WTC11 (cell line): ENCODE data around the gene UBAP1. TPM values are rescaled to one million over a fixed set of nuclear protein-coding genes. Genes with fewer than 3 reads are reported as not detected.

Experiments
- ATAC-seq: fragments of 200-7000 bp; cut with Tn5 transposase; 2 replicates; pipeline ENCODE4 v1.10.0; 2021; ENCODE audit warnings: mild to moderate bottlenecking, moderate library complexity
- CTCF ChIA-PET: fragments of 300-600 bp; sonication (Branson Sonifier 250); formaldehyde crosslinking; loops from one replicate; lab custom pipeline; 2021; ENCODE audit warnings: antibody characterized with exemption; lab: Charles Lee
- POLR2A ChIA-PET: fragments of 350-600 bp; sonication (Branson Sonifier 250); formaldehyde crosslinking; loops from one replicate; lab custom pipeline; 2021; ENCODE audit warnings: antibody characterized with exemption; lab: Charles Lee
- DNase-seq: peaks from one replicate; pipeline ENCODE4 v3.0.0; 2021; ENCODE audit warnings: low spot score
- H3K27ac Mint-ChIP-seq: 2 replicates; pipeline ENCODE4 v1.8.0; 2021; ENCODE audit warnings: mixed read lengths
- H3K27me3 Mint-ChIP-seq: 2 replicates; pipeline ENCODE4 v1.8.0; 2021; ENCODE audit warnings: low read depth, mild to moderate bottlenecking, moderate library complexity, mixed read lengths
- H3K36me3 Mint-ChIP-seq: 2 replicates; pipeline ENCODE4 v1.8.0; 2021; ENCODE audit warnings: mixed read lengths
- H3K4me1 Mint-ChIP-seq: 2 replicates; pipeline ENCODE4 v1.8.0; 2022; ENCODE audit warnings: mixed read lengths
- H3K4me3 Mint-ChIP-seq: 2 replicates; pipeline ENCODE4 v1.8.0; 2021; ENCODE audit warnings: mild to moderate bottlenecking, moderate library complexity, mixed read lengths
- H3K9me3 Mint-ChIP-seq: 2 replicates; pipeline ENCODE4 v1.8.0; 2021; ENCODE audit warnings: mixed read lengths
- ATF1 ChIP-seq: sonication (generic); formaldehyde crosslinking; IDR thresholded peaks from 2 replicates; pipeline ENCODE4 v1.8.1; 2023; ENCODE audit warnings: mild to moderate bottlenecking, moderate library complexity, missing genetic modification reagents
- ATF2 ChIP-seq: sonication (generic); formaldehyde crosslinking; IDR thresholded peaks from 2 replicates; pipeline ENCODE4 v1.8.1; 2022; ENCODE audit warnings: low read depth, missing genetic modification reagents, borderline replicate concordance
- CREB1 ChIP-seq: sonication (generic); formaldehyde crosslinking; IDR thresholded peaks from 2 replicates; pipeline ENCODE4 v1.8.0; 2023; ENCODE audit warnings: mild to moderate bottlenecking, missing genetic modification reagents
- CREM ChIP-seq: sonication (generic); formaldehyde crosslinking; IDR thresholded peaks from 2 replicates; pipeline ENCODE4 v1.8.1; 2022; ENCODE audit warnings: mild to moderate bottlenecking, missing genetic modification reagents, moderate library complexity
- ETV6 ChIP-seq: sonication (generic); formaldehyde crosslinking; IDR thresholded peaks from 2 replicates; pipeline ENCODE4 v1.8.1; 2022; ENCODE audit warnings: mild to moderate bottlenecking, missing genetic modification reagents
- FOXK1 ChIP-seq: sonication (generic); formaldehyde crosslinking; IDR thresholded peaks from 2 replicates; pipeline ENCODE4 v1.8.0; 2022; ENCODE audit warnings: mild to moderate bottlenecking, moderate library complexity, missing genetic modification reagents
- GRHL2 ChIP-seq: fragments of 250-450 bp; sonication (Bioruptor Pico); IDR thresholded peaks from 2 replicates; pipeline ENCODE4 v1.8.0; 2022; ENCODE audit warnings: mild to moderate bottlenecking, moderate library complexity; ENCODE audit not compliant: insufficient replicate concordance, severe bottlenecking
- GTF2I ChIP-seq: fragments of 250-450 bp; sonication (Bioruptor Pico); conservative IDR thresholded peaks from 2 replicates; pipeline ENCODE4 v1.4.0; 2021; ENCODE audit warnings: mild to moderate bottlenecking
- IRF1 ChIP-seq: sonication (generic); formaldehyde crosslinking; IDR thresholded peaks from 2 replicates; pipeline ENCODE4 v1.8.0; 2023; ENCODE audit warnings: missing genetic modification reagents
- MYBL2 ChIP-seq: sonication (generic); formaldehyde crosslinking; IDR thresholded peaks from 2 replicates; pipeline ENCODE4 v1.8.1; 2023; ENCODE audit warnings: mild to moderate bottlenecking, moderate library complexity, missing genetic modification reagents
- NFATC4 ChIP-seq: fragments of 250-450 bp; sonication (Bioruptor Pico); IDR thresholded peaks from 2 replicates; pipeline ENCODE4 v1.9.0; 2021; ENCODE audit warnings: mild to moderate bottlenecking
- NFYB ChIP-seq: sonication (generic); formaldehyde crosslinking; conservative IDR thresholded peaks from 2 replicates; pipeline ENCODE4 v1.8.0; 2022; ENCODE audit warnings: low read depth, missing genetic modification reagents
- PRRX2 ChIP-seq: fragments of 250-450 bp; sonication (Bioruptor Pico); IDR thresholded peaks from 2 replicates; pipeline ENCODE4 v1.8.0; 2021; ENCODE audit warnings: mild to moderate bottlenecking
- RORB ChIP-seq: fragments of 250-450 bp; sonication (Bioruptor Pico); IDR thresholded peaks from 2 replicates; pipeline ENCODE4 v1.9.0; 2021; ENCODE audit warnings: mild to moderate bottlenecking
- SMAD4 ChIP-seq: sonication (generic); formaldehyde crosslinking; IDR thresholded peaks from 2 replicates; pipeline ENCODE4 v1.8.0; 2022; ENCODE audit warnings: mild to moderate bottlenecking, missing genetic modification reagents
- TEAD1 ChIP-seq: sonication (generic); formaldehyde crosslinking; IDR thresholded peaks from 2 replicates; pipeline ENCODE4 v1.8.0; 2022; ENCODE audit warnings: mild to moderate bottlenecking, missing genetic modification reagents
- ZNF121 ChIP-seq: sonication (generic); formaldehyde crosslinking; IDR thresholded peaks from 2 replicates; pipeline ENCODE4 v1.8.0; 2023; ENCODE audit warnings: missing genetic modification reagents
- ZNF138 ChIP-seq: sonication (generic); formaldehyde crosslinking; conservative IDR thresholded peaks from 2 replicates; pipeline ENCODE4 v1.8.1; 2022; ENCODE audit warnings: mild to moderate bottlenecking, moderate library complexity, missing genetic modification reagents
- ZNF416 ChIP-seq: fragments of 250-450 bp; sonication (Bioruptor Pico); IDR thresholded peaks from 2 replicates; pipeline ENCODE4 v1.9.0; 2021; ENCODE audit warnings: mild to moderate bottlenecking, inconsistent platforms
- total RNA-seq: library from RNA; stranded (reverse); gene quantifications from 3 replicates; pipeline ENCODE4 v1.2.3, GENCODE V29; 2021
- TF ChIP-seq, protein P1 (sequence below): fragments of 250-450 bp; sonication (Bioruptor Pico); IDR thresholded peaks from 2 replicates; pipeline ENCODE4 v1.9.0; 2021; ENCODE audit warnings: mild to moderate bottlenecking
- TF ChIP-seq, protein P2 (sequence below): sonication (generic); formaldehyde crosslinking; IDR thresholded peaks from 2 replicates; pipeline ENCODE4 v1.8.0; 2023; ENCODE audit warnings: mild to moderate bottlenecking, missing genetic modification reagents
- TF ChIP-seq, protein P3 (sequence below): fragments of 250-450 bp; sonication (Bioruptor Pico); IDR thresholded peaks from 2 replicates; pipeline ENCODE4 v1.8.0; 2021; ENCODE audit warnings: mild to moderate bottlenecking
- TF ChIP-seq, protein P4 (sequence below): fragments of 250-450 bp; sonication (Bioruptor Pico); IDR thresholded peaks from 2 replicates; pipeline ENCODE4 v1.9.0; 2021; ENCODE audit warnings: mild to moderate bottlenecking
- TF ChIP-seq, protein P5 (sequence below): fragments of 200-600 bp; IDR thresholded peaks from 2 replicates; pipeline ENCODE4 v1.8.0; 2022; ENCODE audit warnings: antibody characterized with exemption

UBAP1 gene
- total RNA-seq, 1 experiment from 2014 or later = 23.9 TPM

DNA sequence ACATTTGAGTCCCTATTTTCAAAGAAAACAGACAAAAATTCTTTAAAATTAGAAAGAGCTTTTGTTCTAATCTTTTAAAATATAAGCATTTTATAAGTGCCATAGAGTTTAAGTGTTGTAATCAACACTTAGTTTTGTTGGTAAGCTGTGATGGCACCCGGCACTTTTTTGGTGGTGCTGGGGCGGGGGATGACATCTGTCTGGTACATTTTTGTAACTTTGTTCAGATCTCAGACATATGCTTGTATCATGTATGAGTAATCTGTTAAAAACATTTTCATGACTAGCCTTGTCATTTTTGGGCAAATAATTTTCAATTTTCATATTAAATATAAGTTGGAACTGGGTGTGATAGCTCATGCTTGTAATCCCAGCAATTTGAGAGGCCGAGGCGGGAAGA lies 51.7 kb downstream of the UBAP1 start:
- peaks cover 10% of the 10 kb centered on the region for H3K4me1 Mint-ChIP-seq
- DNase-seq = no peak
- TF ChIP-seq MYBL2 = no peak
- TF ChIP-seq ZNF416 (CRISPR knock-in tag) = no peak
- TF ChIP-seq, protein P1, sequence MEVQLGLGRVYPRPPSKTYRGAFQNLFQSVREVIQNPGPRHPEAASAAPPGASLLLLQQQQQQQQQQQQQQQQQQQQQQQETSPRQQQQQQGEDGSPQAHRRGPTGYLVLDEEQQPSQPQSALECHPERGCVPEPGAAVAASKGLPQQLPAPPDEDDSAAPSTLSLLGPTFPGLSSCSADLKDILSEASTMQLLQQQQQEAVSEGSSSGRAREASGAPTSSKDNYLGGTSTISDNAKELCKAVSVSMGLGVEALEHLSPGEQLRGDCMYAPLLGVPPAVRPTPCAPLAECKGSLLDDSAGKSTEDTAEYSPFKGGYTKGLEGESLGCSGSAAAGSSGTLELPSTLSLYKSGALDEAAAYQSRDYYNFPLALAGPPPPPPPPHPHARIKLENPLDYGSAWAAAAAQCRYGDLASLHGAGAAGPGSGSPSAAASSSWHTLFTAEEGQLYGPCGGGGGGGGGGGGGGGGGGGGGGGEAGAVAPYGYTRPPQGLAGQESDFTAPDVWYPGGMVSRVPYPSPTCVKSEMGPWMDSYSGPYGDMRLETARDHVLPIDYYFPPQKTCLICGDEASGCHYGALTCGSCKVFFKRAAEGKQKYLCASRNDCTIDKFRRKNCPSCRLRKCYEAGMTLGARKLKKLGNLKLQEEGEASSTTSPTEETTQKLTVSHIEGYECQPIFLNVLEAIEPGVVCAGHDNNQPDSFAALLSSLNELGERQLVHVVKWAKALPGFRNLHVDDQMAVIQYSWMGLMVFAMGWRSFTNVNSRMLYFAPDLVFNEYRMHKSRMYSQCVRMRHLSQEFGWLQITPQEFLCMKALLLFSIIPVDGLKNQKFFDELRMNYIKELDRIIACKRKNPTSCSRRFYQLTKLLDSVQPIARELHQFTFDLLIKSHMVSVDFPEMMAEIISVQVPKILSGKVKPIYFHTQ (CRISPR knock-in tag) = no peak
- TF ChIP-seq PRRX2 = no peak
- no peak for TF ChIP-seq ZNF121 (CRISPR knock-in tag)
- TF ChIP-seq, protein P2, sequence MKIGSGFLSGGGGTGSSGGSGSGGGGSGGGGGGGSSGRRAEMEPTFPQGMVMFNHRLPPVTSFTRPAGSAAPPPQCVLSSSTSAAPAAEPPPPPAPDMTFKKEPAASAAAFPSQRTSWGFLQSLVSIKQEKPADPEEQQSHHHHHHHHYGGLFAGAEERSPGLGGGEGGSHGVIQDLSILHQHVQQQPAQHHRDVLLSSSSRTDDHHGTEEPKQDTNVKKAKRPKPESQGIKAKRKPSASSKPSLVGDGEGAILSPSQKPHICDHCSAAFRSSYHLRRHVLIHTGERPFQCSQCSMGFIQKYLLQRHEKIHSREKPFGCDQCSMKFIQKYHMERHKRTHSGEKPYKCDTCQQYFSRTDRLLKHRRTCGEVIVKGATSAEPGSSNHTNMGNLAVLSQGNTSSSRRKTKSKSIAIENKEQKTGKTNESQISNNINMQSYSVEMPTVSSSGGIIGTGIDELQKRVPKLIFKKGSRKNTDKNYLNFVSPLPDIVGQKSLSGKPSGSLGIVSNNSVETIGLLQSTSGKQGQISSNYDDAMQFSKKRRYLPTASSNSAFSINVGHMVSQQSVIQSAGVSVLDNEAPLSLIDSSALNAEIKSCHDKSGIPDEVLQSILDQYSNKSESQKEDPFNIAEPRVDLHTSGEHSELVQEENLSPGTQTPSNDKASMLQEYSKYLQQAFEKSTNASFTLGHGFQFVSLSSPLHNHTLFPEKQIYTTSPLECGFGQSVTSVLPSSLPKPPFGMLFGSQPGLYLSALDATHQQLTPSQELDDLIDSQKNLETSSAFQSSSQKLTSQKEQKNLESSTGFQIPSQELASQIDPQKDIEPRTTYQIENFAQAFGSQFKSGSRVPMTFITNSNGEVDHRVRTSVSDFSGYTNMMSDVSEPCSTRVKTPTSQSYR (CRISPR knock-in tag) = no peak
- TF ChIP-seq ATF2 = no peak
- TF ChIP-seq NFATC4 (CRISPR knock-in tag) = no peak
- TF ChIP-seq, all 79 proteins: peak for 0
- CTCF ChIA-PET = interaction anchor here (0.7 kb wide), 1 partner anchor 23 kb away, joined by 3 read pairs; no protein-coding TSS in a partner anchor
- no peaks in the 10 kb centered on the region for H3K9me3 Mint-ChIP-seq
- no peak for ATAC-seq
- no peak overlapping the region for H3K27ac Mint-ChIP-seq
- H3K27me3 Mint-ChIP-seq = no peaks in the 10 kb centered on the region
- H3K36me3 Mint-ChIP-seq = no peaks in the 10 kb centered on the region
- POLR2A ChIA-PET = interaction anchor here (0.6 kb wide), 1 partner anchor 1004 kb away, joined by 3 read pairs; no protein-coding TSS in a partner anchor
- H3K4me3 Mint-ChIP-seq = no peak overlapping the region

DNA sequence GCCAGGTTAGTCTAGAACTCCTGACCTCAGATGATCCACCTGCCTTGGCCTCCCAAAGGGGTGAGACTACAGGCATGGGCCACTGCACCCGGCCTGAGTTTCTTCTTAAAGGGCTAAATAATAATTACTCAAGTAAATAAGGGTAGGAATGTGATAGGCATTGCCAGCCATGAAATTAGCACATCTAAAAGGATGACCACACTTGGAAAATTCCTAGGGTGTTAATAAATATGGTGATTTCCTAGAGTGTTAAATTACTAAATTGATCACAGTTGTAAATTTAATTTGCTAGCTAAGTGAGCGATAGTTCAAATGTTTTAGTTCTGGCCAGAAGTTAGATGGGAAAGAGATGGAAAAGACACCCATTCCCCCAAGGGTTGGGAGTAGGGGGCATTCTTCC lies 53.4 kb downstream of the UBAP1 start:
- TF ChIP-seq NFYB (CRISPR knock-in tag) (no peak), ZNF138 (CRISPR knock-in tag) (no peak), CREM (no peak), RORB (CRISPR knock-in tag) (no peak), ATF1 (CRISPR knock-in tag) (no peak), MYBL2 (no peak), NFATC4 (CRISPR knock-in tag) (no peak), IRF1 (CRISPR knock-in tag) (no peak), GTF2I (no peak), GRHL2 (CRISPR knock-in tag) (no peak), FOXK1 (CRISPR knock-in tag) (no peak), ETV6 (no peak), SMAD4 (CRISPR knock-in tag) (no peak), TEAD1 (CRISPR knock-in tag) (no peak), CREB1 (CRISPR knock-in tag) (no peak)
- TF ChIP-seq, protein P3, sequence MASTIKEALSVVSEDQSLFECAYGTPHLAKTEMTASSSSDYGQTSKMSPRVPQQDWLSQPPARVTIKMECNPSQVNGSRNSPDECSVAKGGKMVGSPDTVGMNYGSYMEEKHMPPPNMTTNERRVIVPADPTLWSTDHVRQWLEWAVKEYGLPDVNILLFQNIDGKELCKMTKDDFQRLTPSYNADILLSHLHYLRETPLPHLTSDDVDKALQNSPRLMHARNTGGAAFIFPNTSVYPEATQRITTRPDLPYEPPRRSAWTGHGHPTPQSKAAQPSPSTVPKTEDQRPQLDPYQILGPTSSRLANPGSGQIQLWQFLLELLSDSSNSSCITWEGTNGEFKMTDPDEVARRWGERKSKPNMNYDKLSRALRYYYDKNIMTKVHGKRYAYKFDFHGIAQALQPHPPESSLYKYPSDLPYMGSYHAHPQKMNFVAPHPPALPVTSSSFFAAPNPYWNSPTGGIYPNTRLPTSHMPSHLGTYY (CRISPR knock-in tag) = no peak
- TF ChIP-seq, protein P4, sequence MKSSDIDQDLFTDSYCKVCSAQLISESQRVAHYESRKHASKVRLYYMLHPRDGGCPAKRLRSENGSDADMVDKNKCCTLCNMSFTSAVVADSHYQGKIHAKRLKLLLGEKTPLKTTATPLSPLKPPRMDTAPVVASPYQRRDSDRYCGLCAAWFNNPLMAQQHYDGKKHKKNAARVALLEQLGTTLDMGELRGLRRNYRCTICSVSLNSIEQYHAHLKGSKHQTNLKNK (CRISPR knock-in tag) = no peak
- TF ChIP-seq, protein P5, sequence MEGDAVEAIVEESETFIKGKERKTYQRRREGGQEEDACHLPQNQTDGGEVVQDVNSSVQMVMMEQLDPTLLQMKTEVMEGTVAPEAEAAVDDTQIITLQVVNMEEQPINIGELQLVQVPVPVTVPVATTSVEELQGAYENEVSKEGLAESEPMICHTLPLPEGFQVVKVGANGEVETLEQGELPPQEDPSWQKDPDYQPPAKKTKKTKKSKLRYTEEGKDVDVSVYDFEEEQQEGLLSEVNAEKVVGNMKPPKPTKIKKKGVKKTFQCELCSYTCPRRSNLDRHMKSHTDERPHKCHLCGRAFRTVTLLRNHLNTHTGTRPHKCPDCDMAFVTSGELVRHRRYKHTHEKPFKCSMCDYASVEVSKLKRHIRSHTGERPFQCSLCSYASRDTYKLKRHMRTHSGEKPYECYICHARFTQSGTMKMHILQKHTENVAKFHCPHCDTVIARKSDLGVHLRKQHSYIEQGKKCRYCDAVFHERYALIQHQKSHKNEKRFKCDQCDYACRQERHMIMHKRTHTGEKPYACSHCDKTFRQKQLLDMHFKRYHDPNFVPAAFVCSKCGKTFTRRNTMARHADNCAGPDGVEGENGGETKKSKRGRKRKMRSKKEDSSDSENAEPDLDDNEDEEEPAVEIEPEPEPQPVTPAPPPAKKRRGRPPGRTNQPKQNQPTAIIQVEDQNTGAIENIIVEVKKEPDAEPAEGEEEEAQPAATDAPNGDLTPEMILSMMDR = no peak
- TF ChIP-seq, all 79 proteins: peak for 0
- H3K27me3 Mint-ChIP-seq = no peaks in the 10 kb centered on the region
- ATAC-seq (no peak), DNase-seq (no peak)
- no peak overlapping the region for H3K4me3 Mint-ChIP-seq
- no peaks in the 10 kb centered on the region for H3K9me3 Mint-ChIP-seq
- H3K27ac Mint-ChIP-seq = peak overlapping the region; percentile 53; the same call in 1 of the 2 replicates
- ChIA-PET CTCF (interaction anchor here (1.0 kb wide), 1 partner anchor 20 kb away, joined by 3 read pairs; no protein-coding TSS in a partner anchor), POLR2A (interaction anchor here (0.5 kb wide), 1 partner anchor 1663 kb away, joined by 3 read pairs; no protein-coding TSS in a partner anchor)
- peaks cover 6% of the 10 kb centered on the region for H3K4me1 Mint-ChIP-seq
- peaks cover 5% of the 10 kb centered on the region; the same call in 1 of the 2 replicates for H3K36me3 Mint-ChIP-seq
